H9 (cell line): ENCODE measurements around the gene HMCN1. TPM values are rescaled to one million over a fixed set of nuclear protein-coding genes. Genes with fewer than 3 reads are reported as not detected.

Source experiments
- DNase-seq: peaks from one replicate; pipeline ENCODE4 v3.0.0-alpha.2; 2017
- H2AFZ ChIP-seq: one replicate; pipeline ENCODE4 v1.6.1; 2013; ENCODE audit warnings: mild to moderate bottlenecking, low read length, control low read depth, moderate library complexity
- H2AK5ac ChIP-seq: 2 replicates; pipeline ENCODE4 v1.6.1; 2013; ENCODE audit warnings: low read length, control low read depth, mixed read lengths; ENCODE audit not compliant: insufficient read length
- H2BK120ac ChIP-seq: one replicate; pipeline ENCODE4 v1.6.1; 2013; ENCODE audit warnings: low read depth, mild to moderate bottlenecking, low read length, control low read depth, inconsistent platforms; ENCODE audit not compliant: poor library complexity, severe bottlenecking
- H2BK12ac ChIP-seq: 2 replicates; pipeline ENCODE4 v1.6.1; 2013; ENCODE audit warnings: low read length, control low read depth, mixed read lengths, low read depth; ENCODE audit not compliant: insufficient read length
- H2BK15ac ChIP-seq: 2 replicates; pipeline ENCODE4 v1.6.1; 2013; ENCODE audit warnings: low read depth, low read length, control low read depth
- H2BK20ac ChIP-seq: one replicate; pipeline ENCODE4 v1.6.1; 2013; ENCODE audit warnings: low read depth, mild to moderate bottlenecking, low read length, control low read depth, inconsistent platforms; ENCODE audit not compliant: poor library complexity, severe bottlenecking
- H2BK5ac ChIP-seq: 2 replicates; pipeline ENCODE4 v1.6.1; 2013; ENCODE audit warnings: low read length, control low read depth, mixed read lengths; ENCODE audit not compliant: insufficient read length
- H3K14ac ChIP-seq: 2 replicates; pipeline ENCODE4 v1.6.1; 2013; ENCODE audit warnings: low read length, control low read depth; ENCODE audit not compliant: insufficient read depth
- H3K18ac ChIP-seq: 2 replicates; pipeline ENCODE4 v1.6.1; 2013; ENCODE audit warnings: low read depth, mild to moderate bottlenecking, mixed read lengths, low read length, control low read depth; ENCODE audit not compliant: insufficient read length
- H3K23ac ChIP-seq: 2 replicates; pipeline ENCODE4 v1.6.1; 2013; ENCODE audit warnings: low read length, control low read depth, mixed read lengths, low read depth; ENCODE audit not compliant: insufficient read length
- H3K23me2 ChIP-seq: 2 replicates; pipeline ENCODE4 v1.6.1; 2013; ENCODE audit warnings: low read depth, mild to moderate bottlenecking, mixed read lengths, low read length, control low read depth; ENCODE audit not compliant: insufficient read length, poor library complexity, severe bottlenecking
- H3K27ac ChIP-seq: 2 replicates; pipeline ENCODE4 v1.5.1; 2013; ENCODE audit warnings: low read length, control low read depth, mixed read lengths, low read depth; ENCODE audit not compliant: insufficient read length
- H3K27me3 ChIP-seq: 2 replicates; pipeline ENCODE4 v1.6.1; 2013; ENCODE audit warnings: low read length, control low read depth, inconsistent platforms; ENCODE audit not compliant: insufficient read depth
- H3K4ac ChIP-seq: 2 replicates; pipeline ENCODE4 v1.6.1; 2013; ENCODE audit warnings: low read depth, mild to moderate bottlenecking, control low read depth, inconsistent platforms, low read length, moderate library complexity
- H3K4me1 ChIP-seq: 2 replicates; pipeline ENCODE4 v1.6.1; 2013; ENCODE audit warnings: low read length, control low read depth, inconsistent platforms; ENCODE audit not compliant: insufficient read depth
- H3K4me2 ChIP-seq: 2 replicates; pipeline ENCODE4 v1.6.1; 2013; ENCODE audit warnings: low read length, control low read depth, mixed read lengths; ENCODE audit not compliant: insufficient read length, insufficient read depth
- H3K56ac ChIP-seq: 2 replicates; pipeline ENCODE4 v1.6.1; 2013; ENCODE audit warnings: low read depth, mild to moderate bottlenecking, mixed read lengths, low read length, control low read depth; ENCODE audit not compliant: insufficient read length
- H3K79me1 ChIP-seq: 2 replicates; pipeline ENCODE4 v1.6.1; 2013; ENCODE audit warnings: low read depth, mild to moderate bottlenecking, moderate library complexity, low read length, control low read depth, inconsistent platforms; ENCODE audit not compliant: insufficient read depth, poor library complexity, severe bottlenecking
- H3K79me2 ChIP-seq: 2 replicates; pipeline ENCODE4 v1.6.1; 2013; ENCODE audit warnings: low read length, control low read depth, inconsistent platforms; ENCODE audit not compliant: insufficient read depth
- H3K9ac ChIP-seq: 2 replicates; pipeline ENCODE4 v1.6.1; 2013; ENCODE audit warnings: low read length, control low read depth, mixed read lengths; ENCODE audit not compliant: insufficient read length; ENCODE audit errors: extremely low read depth
- H3K9me3 ChIP-seq: one replicate; pipeline ENCODE4 v1.6.1; 2013; ENCODE audit warnings: low read depth, low read length, inconsistent platforms; ENCODE audit not compliant: control insufficient read depth
- H3T11ph ChIP-seq: one replicate; pipeline ENCODE4 v1.6.1; 2013; ENCODE audit warnings: mild to moderate bottlenecking, low read length, control low read depth, inconsistent platforms
- H4K20me1 ChIP-seq: one replicate; pipeline ENCODE4 v1.6.1; 2013; ENCODE audit not compliant: control insufficient read depth, insufficient read length, insufficient read depth
- H4K5ac ChIP-seq: 2 replicates; pipeline ENCODE4 v1.6.1; 2013; ENCODE audit warnings: low read depth, mild to moderate bottlenecking, mixed read lengths, low read length, control low read depth; ENCODE audit not compliant: insufficient read length
- H4K8ac ChIP-seq: replicated peaks from 2 replicates; pipeline ENCODE4 v1.6.1; 2013; ENCODE audit warnings: low read length, control low read depth, mixed read lengths, low read depth; ENCODE audit not compliant: insufficient read length
- H4K91ac ChIP-seq: 2 replicates; pipeline ENCODE4 v1.6.1; 2013; ENCODE audit warnings: low read depth, mild to moderate bottlenecking, moderate library complexity, mixed read lengths, low read length, control low read depth; ENCODE audit not compliant: insufficient read length
- H3K27ac Mint-ChIP-seq, 3 experiments: 2 replicates in 2 of 3; 3 replicates in 1 of 3; pipeline ENCODE4 v1.8.0; 2020 to 2021; ENCODE audit warnings: mixed read lengths in 3 of 3, mild to moderate bottlenecking in 1 of 3, moderate library complexity in 1 of 3
- H3K27me3 Mint-ChIP-seq: 2 replicates; pipeline ENCODE4 v1.8.0; 2021; ENCODE audit warnings: low read depth, mild to moderate bottlenecking, moderate library complexity, mixed read lengths
- H3K36me3 Mint-ChIP-seq, 3 experiments: 2 replicates in 2 of 3; 3 replicates in 1 of 3; pipeline ENCODE4 v1.8.0; 2020 to 2021; ENCODE audit warnings: low read depth in 3 of 3, mixed read lengths in 3 of 3; ENCODE audit not compliant: insufficient read depth in 1 of 3
- H3K4me1 Mint-ChIP-seq, 2 experiments: 2 replicates each; pipeline ENCODE4 v1.8.0; 2020; ENCODE audit warnings: mixed read lengths in 2 of 2
- H3K4me3 Mint-ChIP-seq, 2 experiments: 2 replicates in 1 of 2; 3 replicates in 1 of 2; pipeline ENCODE4 v1.8.0; 2020 to 2021; ENCODE audit warnings: mild to moderate bottlenecking in 2 of 2, mixed read lengths in 2 of 2, moderate library complexity in 1 of 2
- H3K9me3 Mint-ChIP-seq, 2 experiments: 2 replicates in 1 of 2; 3 replicates in 1 of 2; pipeline ENCODE4 v1.8.0; 2020; ENCODE audit warnings: mild to moderate bottlenecking in 2 of 2, mixed read lengths in 2 of 2, moderate library complexity in 1 of 2
- WGBS: extraction: QIAGEN DNeasy Blood & Tissue Kit; methylation state at CpG from one replicate; pipeline ENCODE4 v1.1.7; 2013; ENCODE audit warnings: missing lambda C conversion rate, low lambda C conversion rate, mixed read lengths; ENCODE audit not compliant: insufficient read length; ENCODE audit errors: extremely low coverage; 5-methylcytosine and 5-hydroxymethylcytosine counted together
- total RNA-seq: library from RNA; stranded (reverse); gene quantifications from 2 replicates; pipeline ENCODE4 v1.2.1, GENCODE V29; 2021
- TF ChIP-seq, protein P1 (sequence below): fragments of 200-600 bp; sonication (generic); conservative IDR thresholded peaks from 3 replicates; pipeline ENCODE4 v1.8.0; 2021; ENCODE audit warnings: antibody characterized with exemption, mild to moderate bottlenecking

Gene HMCN1
- total RNA-seq, 1 experiment from 2014 or later = 3.3 TPM

DNA sequence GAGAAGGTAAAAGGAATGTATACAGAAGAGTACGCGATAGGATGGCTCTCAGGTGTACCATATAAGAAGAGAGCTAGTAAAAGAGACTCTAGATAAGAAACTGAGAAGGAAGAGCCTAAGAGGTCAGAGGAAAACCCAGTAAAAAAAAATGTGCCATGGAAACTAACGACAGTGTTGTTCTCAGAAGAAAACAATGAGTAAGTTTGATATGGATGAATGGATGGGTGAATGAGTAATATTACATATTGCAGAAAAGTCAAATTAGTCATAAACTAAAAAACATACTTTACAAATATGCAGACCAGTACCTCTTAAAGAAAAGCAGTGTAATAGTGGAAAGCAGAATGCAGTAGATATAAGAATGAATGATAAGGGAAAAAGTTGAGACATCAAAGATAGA, 316.2 kb downstream of the HMCN1 start:
- Histone ChIP-seq H4K8ac (no peak overlapping the region), H4K20me1 (no peaks in the 10 kb centered on the region), H3K23ac (no peak overlapping the region), H2BK5ac (no peak overlapping the region), H3K27ac (no peak overlapping the region), H3K14ac (no peak overlapping the region), H3K4ac (no peak overlapping the region), H2BK12ac (no peak overlapping the region), H2AK5ac (no peak overlapping the region), H3T11ph (no peak overlapping the region), H4K91ac (no peak overlapping the region), H3K9me3 (no peaks in the 10 kb centered on the region), H3K4me1 (no peaks in the 10 kb centered on the region), H3K27me3 (no peaks in the 10 kb centered on the region), H3K4me2 (no peak overlapping the region), H3K79me2 (no peaks in the 10 kb centered on the region), H3K79me1 (no peaks in the 10 kb centered on the region), H3K23me2 (no peaks in the 10 kb centered on the region), H2BK15ac (no peak overlapping the region), H4K5ac (no peak overlapping the region), H2AFZ (no peak overlapping the region), H2BK20ac (no peak overlapping the region), H3K9ac (no peak overlapping the region), H2BK120ac (no peak overlapping the region), H3K18ac (no peak overlapping the region), H3K56ac (no peak overlapping the region)
- no peaks in the 10 kb centered on the region for H3K4me1 Mint-ChIP-seq
- peaks cover 0 to 2% (median 0%) of the 10 kb centered on the region in 3 experiments; a peak in 1 of 7 replicates for H3K36me3 Mint-ChIP-seq
- H3K4me3 Mint-ChIP-seq = no peak overlapping the region
- TF ChIP-seq, protein P1, sequence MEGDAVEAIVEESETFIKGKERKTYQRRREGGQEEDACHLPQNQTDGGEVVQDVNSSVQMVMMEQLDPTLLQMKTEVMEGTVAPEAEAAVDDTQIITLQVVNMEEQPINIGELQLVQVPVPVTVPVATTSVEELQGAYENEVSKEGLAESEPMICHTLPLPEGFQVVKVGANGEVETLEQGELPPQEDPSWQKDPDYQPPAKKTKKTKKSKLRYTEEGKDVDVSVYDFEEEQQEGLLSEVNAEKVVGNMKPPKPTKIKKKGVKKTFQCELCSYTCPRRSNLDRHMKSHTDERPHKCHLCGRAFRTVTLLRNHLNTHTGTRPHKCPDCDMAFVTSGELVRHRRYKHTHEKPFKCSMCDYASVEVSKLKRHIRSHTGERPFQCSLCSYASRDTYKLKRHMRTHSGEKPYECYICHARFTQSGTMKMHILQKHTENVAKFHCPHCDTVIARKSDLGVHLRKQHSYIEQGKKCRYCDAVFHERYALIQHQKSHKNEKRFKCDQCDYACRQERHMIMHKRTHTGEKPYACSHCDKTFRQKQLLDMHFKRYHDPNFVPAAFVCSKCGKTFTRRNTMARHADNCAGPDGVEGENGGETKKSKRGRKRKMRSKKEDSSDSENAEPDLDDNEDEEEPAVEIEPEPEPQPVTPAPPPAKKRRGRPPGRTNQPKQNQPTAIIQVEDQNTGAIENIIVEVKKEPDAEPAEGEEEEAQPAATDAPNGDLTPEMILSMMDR = no peak
- H3K27me3 Mint-ChIP-seq = no peaks in the 10 kb centered on the region
- DNase-seq = no peak
- no peak overlapping the region for H3K27ac Mint-ChIP-seq
- no CpG with 5 or more reads among the region's 3 CpGs for WGBS
- no peaks in the 10 kb centered on the region for H3K9me3 Mint-ChIP-seq
